Body of pancreas (tissue), 4 donors: ENCODE data around the gene DNAI7. TPM values are rescaled to one million over a fixed set of nuclear protein-coding genes. Genes with fewer than 3 reads are reported as not detected.
A peak's percentile ranks its signal among the peaks of the same experiment; 100 is the strongest.

Experiments used
- ATAC-seq: fragments of 150-250 bp; one replicate; pipeline ENCODE4 v1.9.1; 2016
- DNase-seq, 4 donors: peaks; one replicate each; pipeline ENCODE4 v3.0.0-alpha.2; 2019
- H3K27ac ChIP-seq, 4 donors: fragments of 200-600 bp; sonication (generic); 1 replicate in 3 of 4; 2 replicates in 1 of 4; pipeline versions ENCODE4 v1.5.1 to v1.6.1; 2016 to 2019; ENCODE audit warnings: mild to moderate bottlenecking in 1 of 4, mixed read lengths in 1 of 4, moderate library complexity in 1 of 4
- H3K27me3 ChIP-seq, 2 donors: fragments of 200-600 bp; sonication (generic); one replicate each; pipeline ENCODE4 v1.6.0; 2016; ENCODE audit warnings: mild to moderate bottlenecking in 1 of 2
- H3K36me3 ChIP-seq, 2 donors: fragments of 200-600 bp; sonication (generic); replicated peaks in 1 of 2; 2 replicates each; pipeline ENCODE4 v1.5.1; 2016; ENCODE audit warnings: low read depth in 2 of 2; ENCODE audit not compliant: insufficient read depth in 1 of 2
- H3K4me1 ChIP-seq: fragments of 200-600 bp; sonication (generic); one replicate; pipeline ENCODE4 v1.6.0; 2016
- H3K4me3 ChIP-seq, 2 donors: fragments of 200-600 bp; sonication (generic); 1 replicate in 1 of 2; 2 replicates in 1 of 2; pipeline ENCODE4 v1.5.1; 2016 to 2019
- H3K9me3 ChIP-seq, 3 donors: fragments of 200-600 bp; sonication (generic); 1 replicate in 2 of 3; 2 replicates in 1 of 3; pipeline ENCODE4 v1.5.1; 2016
- CTCF ChIP-seq, 7 experiments: fragments of 450-650 bp in 4 of 7; fragments of 200-600 bp in 3 of 7; sonication (generic) in 3 of 7; IDR thresholded peaks; one replicate each; pipeline ENCODE4 v1.5.1; 2016 to 2019; ENCODE audit warnings: antibody characterized with exemption in 7 of 7
- POLR2A ChIP-seq, 3 donors: fragments of 450-650 bp; IDR thresholded peaks; one replicate each; pipeline ENCODE4 v1.6.1; 2016; ENCODE audit warnings: antibody characterized with exemption in 3 of 3, mild to moderate bottlenecking in 2 of 3
- WGBS, 2 donors: methylation state at CpG; one replicate each; pipeline ENCODE4 v1.1.5; 2017; 5-methylcytosine and 5-hydroxymethylcytosine counted together
- intact Hi-C: fragments of 100-400 bp; cut with DNase I; formaldehyde crosslinking; loops from one replicate; pipeline ENCODE4 v1.15.1; 2023
- total RNA-seq, 2 donors: library from RNA; depleted of rRNA; stranded (reverse); fragments of >200 nt; gene quantifications; one replicate each; pipeline ENCODE4 v1.1.0, GENCODE V29; 2016

The DNAI7 gene
- total RNA-seq, 2 donors from 2014 or later = 0.26 TPM; not detected in 1

DNA sequence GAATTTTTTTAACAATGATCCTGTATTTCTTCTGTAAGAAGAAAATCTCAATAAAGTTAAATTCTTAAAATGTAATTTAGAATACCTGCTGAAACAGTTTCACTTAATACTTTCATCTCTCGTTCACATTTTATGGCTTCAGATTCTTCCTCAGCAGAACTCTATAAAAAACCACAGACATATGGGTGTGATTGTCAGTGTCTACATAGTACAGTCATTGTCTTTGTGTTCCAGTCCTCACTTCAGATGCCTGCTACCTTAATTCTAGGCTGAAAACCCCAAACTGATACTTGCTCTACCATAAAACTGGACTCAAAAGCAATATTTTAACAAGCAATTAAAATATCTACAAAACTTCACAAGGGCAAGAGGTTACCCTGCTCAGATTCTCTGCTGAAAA is 71.8 kb downstream of the DNAI7 start:
- Histone ChIP-seq H3K27me3 (no peaks in the 10 kb centered on the region), H3K4me1 (no peaks in the 10 kb centered on the region), H3K4me3 (no peak overlapping the region), H3K36me3 (no peaks in the 10 kb centered on the region), H3K27ac (no peak overlapping the region), H3K9me3 (no peaks in the 10 kb centered on the region)
- intact Hi-C loops = no loop called here
- WGBS, 2 donors = 80 to 86% methylated on average over 1 of the region's 1 CpG
- DNase-seq (no peak), ATAC-seq (no peak)
- no peak for TF ChIP-seq CTCF (IDR thresholded peaks at IDR 0.05)
- TF ChIP-seq POLR2A (IDR thresholded peaks at IDR 0.05) = no peak

DNA sequence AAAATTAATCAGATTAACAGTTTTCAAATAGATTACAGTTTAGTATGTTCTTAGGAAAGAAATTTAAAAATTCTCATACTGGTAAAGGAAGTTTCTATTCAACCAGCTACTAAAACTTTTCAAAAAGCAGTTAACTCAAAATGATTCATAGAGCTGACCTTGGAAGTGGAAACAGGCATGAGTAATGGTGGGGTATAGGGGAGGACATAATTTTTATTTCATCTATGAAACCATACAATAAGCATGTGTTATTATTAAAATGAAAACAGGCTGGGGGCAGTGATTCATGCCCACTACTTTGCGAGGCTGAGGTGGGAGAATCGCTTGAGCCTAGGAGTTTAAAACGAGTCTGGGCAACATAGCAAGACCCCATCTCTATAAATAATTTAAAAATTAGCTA is 73.0 kb downstream of the DNAI7 start:
- no peaks in the 10 kb centered on the region for H3K36me3 ChIP-seq
- no peak overlapping the region for H3K27ac ChIP-seq
- no peaks in the 10 kb centered on the region for H3K27me3 ChIP-seq
- H3K4me3 ChIP-seq = no peak overlapping the region
- no peak for ATAC-seq
- intact Hi-C loops = no loop called here
- no peak for TF ChIP-seq POLR2A (IDR thresholded peaks at IDR 0.05)
- TF ChIP-seq CTCF (IDR thresholded peaks at IDR 0.05) = no peak
- H3K4me1 ChIP-seq = no peaks in the 10 kb centered on the region
- 90 to 93% methylated on average over 3 of the region's 3 CpGs for WGBS, 2 donors
- no peaks in the 10 kb centered on the region for H3K9me3 ChIP-seq
- DNase-seq = no peak

- Histone ChIP-seq H3K27me3 (no peaks in the 10 kb centered on the region), H3K4me3 (no peak overlapping the region), H3K4me1 (no peaks in the 10 kb centered on the region), H3K36me3 (no peaks in the 10 kb centered on the region), H3K9me3 (no peaks in the 10 kb centered on the region), H3K27ac (no peak overlapping the region)
- TF ChIP-seq POLR2A (IDR thresholded peaks at IDR 0.05) (no peak), CTCF (IDR thresholded peaks at IDR 0.05) (no peak)
- ATAC-seq = no peak
- no peak for DNase-seq
- intact Hi-C loops = no loop called here
- 81 to 91% methylated on average over 6 of the region's 6 CpGs for WGBS, 2 donors
Observed at GRCh38 chr12:25121110-25121509, 73.8 kb downstream of the DNAI7 start.

DNA sequence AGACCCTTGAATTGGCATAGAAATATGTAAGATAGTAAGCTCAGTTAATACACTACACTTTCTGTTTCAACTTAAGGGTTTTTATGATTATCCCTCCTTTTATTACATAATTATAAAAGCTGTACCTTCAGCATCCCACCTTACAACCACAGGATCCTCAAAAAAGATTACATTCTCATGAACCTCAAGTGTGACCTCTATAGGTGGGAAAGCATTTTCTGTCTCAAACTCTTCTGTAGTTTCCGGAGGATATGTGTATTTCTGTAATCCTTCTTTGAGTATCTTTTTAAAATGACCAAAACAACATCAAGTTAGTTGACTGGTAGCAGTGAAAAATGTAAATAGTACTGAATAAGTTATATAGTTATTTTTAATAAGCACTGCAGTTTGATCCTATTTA is 75.9 kb downstream of the DNAI7 start:
- no peak overlapping the region for H3K4me3 ChIP-seq
- no peak for TF ChIP-seq POLR2A (IDR thresholded peaks at IDR 0.05)
- TF ChIP-seq CTCF (IDR thresholded peaks at IDR 0.05) = no peak
- H3K27ac ChIP-seq = no peak overlapping the region
- WGBS, 2 donors = 58 to 71% methylated on average over 1 of the region's 1 CpG
- H3K9me3 ChIP-seq = no peaks in the 10 kb centered on the region
- no peak for DNase-seq
- no peaks in the 10 kb centered on the region for H3K27me3 ChIP-seq
- no peaks in the 10 kb centered on the region for H3K36me3 ChIP-seq
- intact Hi-C loops = no loop called here
- no peak for ATAC-seq
- peaks cover 12% of the 10 kb centered on the region for H3K4me1 ChIP-seq

DNA sequence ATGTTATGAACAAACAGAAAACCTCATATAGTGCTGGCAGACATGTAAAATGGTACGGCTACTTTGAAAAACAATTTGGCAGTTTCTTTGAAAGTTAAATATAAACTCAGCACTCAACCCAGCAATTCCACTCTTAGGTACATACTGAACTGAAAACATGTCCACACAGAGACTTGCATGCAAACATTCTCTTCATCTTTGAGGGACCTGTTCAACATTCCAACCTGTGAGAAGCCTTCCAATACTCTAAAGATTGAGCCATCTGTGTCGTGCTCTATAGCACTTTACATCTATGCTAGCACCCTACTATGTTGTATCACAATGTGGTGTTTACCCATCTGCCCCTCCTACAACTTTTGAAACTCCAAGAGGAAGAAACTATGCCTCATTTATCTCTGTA is 79.3 kb downstream of the DNAI7 start:
- H3K27ac ChIP-seq = peak overlapping the region in 1 of 4 donors; percentile 8
- no peaks in the 10 kb centered on the region for H3K36me3 ChIP-seq
- no peak overlapping the region for H3K4me3 ChIP-seq
- H3K27me3 ChIP-seq = no peaks in the 10 kb centered on the region
- DNase-seq = no peak
- TF ChIP-seq CTCF (IDR thresholded peaks at IDR 0.05) (no peak), POLR2A (IDR thresholded peaks at IDR 0.05) (no peak)
- WGBS, 2 donors = 11 to 34% methylated on average over 2 of the region's 2 CpGs
- ATAC-seq = peak; percentile 33
- H3K4me1 ChIP-seq = peaks cover 12% of the 10 kb centered on the region
- intact Hi-C loops = no loop called here
- H3K9me3 ChIP-seq = no peaks in the 10 kb centered on the region
